HG03045 (cell line): ENCODE results near the gene AFTPH.

Experiments used
- ATAC-seq: cut with Tn5 transposase; IDR thresholded peaks from one replicate; pipeline ENCODE4 v1.9.1; 2021; ENCODE audit warnings: mild to moderate bottlenecking, moderate library complexity; ENCODE audit not compliant: unreplicated experiment

The AFTPH gene

GRCh38 chr2:64523666-64524603 lies at the start of gene AFTPH:
Gene AFTPH, plus strand, starts transcription at chr2:64524328. Its CDS starts 27,147 bp downstream, at chr2:64551475.
- peak; percentile 84 for ATAC-seq

GRCh38 chr2:64474636-64475035 lies 49.5 kb upstream of the AFTPH start:
- no peak for ATAC-seq

- ATAC-seq: no peak
Measured at GRCh38 chr2:64477037-64477436, 47.1 kb upstream of the AFTPH start.

- ATAC-seq: no peak
Measured at GRCh38 chr2:64477979-64478378, 46.1 kb upstream of the AFTPH start.

GRCh38 chr2:64478502-64479230 lies 45.5 kb upstream of the AFTPH start:
- ATAC-seq: no peak

- no peak for ATAC-seq
Measured at GRCh38 chr2:64479259-64480117, 44.6 kb upstream of the AFTPH start.

GRCh38 chr2:64481665-64482064 lies 42.5 kb upstream of the AFTPH start:
- no peak for ATAC-seq

GRCh38 chr2:64482243-64482642 lies 41.9 kb upstream of the AFTPH start:
- no peak for ATAC-seq

GRCh38 chr2:64482765-64483504 lies 41.2 kb upstream of the AFTPH start:
- ATAC-seq: no peak

- ATAC-seq: no peak
Measured at GRCh38 chr2:64485331-64485730, 38.8 kb upstream of the AFTPH start.

- ATAC-seq: no peak
Measured at GRCh38 chr2:64485961-64486360, 38.2 kb upstream of the AFTPH start.

- no peak for ATAC-seq
Measured at GRCh38 chr2:64487256-64488049, 36.7 kb upstream of the AFTPH start.

GRCh38 chr2:64488050-64488974 lies 35.8 kb upstream of the AFTPH start:
- ATAC-seq: peak; percentile 60

GRCh38 chr2:64489081-64489751 lies 34.9 kb upstream of the AFTPH start:
- ATAC-seq: no peak

GRCh38 chr2:64491426-64491825 lies 32.7 kb upstream of the AFTPH start:
- ATAC-seq: no peak

- ATAC-seq: no peak
Measured at GRCh38 chr2:64492272-64492671, 31.9 kb upstream of the AFTPH start.

GRCh38 chr2:64492821-64493220 lies 31.3 kb upstream of the AFTPH start:
- ATAC-seq: no peak

- no peak for ATAC-seq
Measured at GRCh38 chr2:64493788-64494187, 30.3 kb upstream of the AFTPH start.
